ENCODE measurements around the gene RGS7BP.

The RGS7BP gene

GRCh38 chr5:64592730-64593341 is 87.0 kb downstream of the RGS7BP start:
- H3K27ac ChIP-seq (ENCODE audit: low read depth, low read length), result no peak overlapping the region

GRCh38 chr5:64594025-64594424 is 88.2 kb downstream of the RGS7BP start:
- Histone ChIP-seq H3K27ac (ENCODE audit: low read depth, low read length) (no peak overlapping the region), H3K36me3 (ENCODE audit: control insufficient read depth in 1 of 2, insufficient read depth in 2 of 2, low read length in 2 of 2) (no peaks in the 10 kb centered on the region), H3K27me3 (ENCODE audit: control insufficient read depth in 1 of 2, insufficient read depth in 2 of 2, low read length in 2 of 2) (no peaks in the 10 kb centered on the region), H3K4me3 (ENCODE audit: low read depth in 1 of 2, low read length in 2 of 2) (no peak overlapping the region), H3K9ac (ENCODE audit: low read depth in 1 of 2, low read length in 2 of 2) (no peak overlapping the region), H3K4me1 (ENCODE audit: control insufficient read depth in 1 of 2, insufficient read depth in 2 of 2, low read length in 2 of 2) (no peaks in the 10 kb centered on the region), H3K9me3 (ENCODE audit: control insufficient read depth in 1 of 2, low read length in 2 of 2) (no peaks in the 10 kb centered on the region)

More at GRCh38 chr5:64592730-64593341, 87.0 kb downstream of the RGS7BP start:
- Histone ChIP-seq H3K9me3 (ENCODE audit: control insufficient read depth in 1 of 2, low read length in 2 of 2) (no peaks in the 10 kb centered on the region), H3K9ac (ENCODE audit: low read depth in 1 of 2, low read length in 2 of 2) (no peak overlapping the region), H3K4me1 (ENCODE audit: control insufficient read depth in 1 of 2, insufficient read depth in 2 of 2, low read length in 2 of 2) (no peaks in the 10 kb centered on the region), H3K36me3 (ENCODE audit: control insufficient read depth in 1 of 2, insufficient read depth in 2 of 2, low read length in 2 of 2) (no peaks in the 10 kb centered on the region), H3K27me3 (ENCODE audit: control insufficient read depth in 1 of 2, insufficient read depth in 2 of 2, low read length in 2 of 2) (no peaks in the 10 kb centered on the region), H3K4me3 (ENCODE audit: low read depth in 1 of 2, low read length in 2 of 2) (no peak overlapping the region)

GRCh38 chr5:64594601-64595000 is 88.8 kb downstream of the RGS7BP start:
- Histone ChIP-seq H3K27ac (ENCODE audit: low read depth, low read length) (no peak overlapping the region), H3K4me1 (ENCODE audit: control insufficient read depth in 1 of 2, insufficient read depth in 2 of 2, low read length in 2 of 2) (no peaks in the 10 kb centered on the region), H3K9ac (ENCODE audit: low read depth in 1 of 2, low read length in 2 of 2) (no peak overlapping the region), H3K4me3 (ENCODE audit: low read depth in 1 of 2, low read length in 2 of 2) (no peak overlapping the region), H3K36me3 (ENCODE audit: control insufficient read depth in 1 of 2, insufficient read depth in 2 of 2, low read length in 2 of 2) (no peaks in the 10 kb centered on the region), H3K27me3 (ENCODE audit: control insufficient read depth in 1 of 2, insufficient read depth in 2 of 2, low read length in 2 of 2) (no peaks in the 10 kb centered on the region), H3K9me3 (ENCODE audit: control insufficient read depth in 1 of 2, low read length in 2 of 2) (no peaks in the 10 kb centered on the region)

GRCh38 chr5:64595031-64595855 is 89.4 kb downstream of the RGS7BP start:
- H3K9ac ChIP-seq (ENCODE audit: low read depth in 1 of 2, low read length in 2 of 2), result no peak overlapping the region
- H3K36me3 ChIP-seq (ENCODE audit: control insufficient read depth in 1 of 2, insufficient read depth in 2 of 2, low read length in 2 of 2), result no peaks in the 10 kb centered on the region
- no peak overlapping the region for H3K27ac ChIP-seq (ENCODE audit: low read depth, low read length)
- no peaks in the 10 kb centered on the region for H3K27me3 ChIP-seq (ENCODE audit: control insufficient read depth in 1 of 2, insufficient read depth in 2 of 2, low read length in 2 of 2)
- no peak overlapping the region for H3K4me3 ChIP-seq (ENCODE audit: low read depth in 1 of 2, low read length in 2 of 2)
- no peaks in the 10 kb centered on the region for H3K4me1 ChIP-seq (ENCODE audit: control insufficient read depth in 1 of 2, insufficient read depth in 2 of 2, low read length in 2 of 2)
- no peaks in the 10 kb centered on the region for H3K9me3 ChIP-seq (ENCODE audit: control insufficient read depth in 1 of 2, low read length in 2 of 2)

- Histone ChIP-seq H3K9ac (ENCODE audit: low read depth in 1 of 2, low read length in 2 of 2) (no peak overlapping the region), H3K27me3 (ENCODE audit: control insufficient read depth in 1 of 2, insufficient read depth in 2 of 2, low read length in 2 of 2) (no peaks in the 10 kb centered on the region), H3K4me1 (ENCODE audit: control insufficient read depth in 1 of 2, insufficient read depth in 2 of 2, low read length in 2 of 2) (no peaks in the 10 kb centered on the region), H3K4me3 (ENCODE audit: low read depth in 1 of 2, low read length in 2 of 2) (no peak overlapping the region), H3K9me3 (ENCODE audit: control insufficient read depth in 1 of 2, low read length in 2 of 2) (no peaks in the 10 kb centered on the region), H3K36me3 (ENCODE audit: control insufficient read depth in 1 of 2, insufficient read depth in 2 of 2, low read length in 2 of 2) (no peaks in the 10 kb centered on the region), H3K27ac (ENCODE audit: low read depth, low read length) (no peak overlapping the region)
These were observed 93.4 kb downstream of the RGS7BP start for GRCh38 chr5:64599226-64599625.

- H3K27me3 ChIP-seq (ENCODE audit: control insufficient read depth in 1 of 2, insufficient read depth in 2 of 2, low read length in 2 of 2), result peaks cover 0 to under 1% of the 10 kb centered on the region in 2 donors
- no peaks in the 10 kb centered on the region for H3K36me3 ChIP-seq (ENCODE audit: control insufficient read depth in 1 of 2, insufficient read depth in 2 of 2, low read length in 2 of 2)
- no peaks in the 10 kb centered on the region for H3K9me3 ChIP-seq (ENCODE audit: control insufficient read depth in 1 of 2, low read length in 2 of 2)
- H3K4me1 ChIP-seq (ENCODE audit: control insufficient read depth in 1 of 2, insufficient read depth in 2 of 2, low read length in 2 of 2), result no peaks in the 10 kb centered on the region
- H3K9ac ChIP-seq (ENCODE audit: low read depth in 1 of 2, low read length in 2 of 2), result no peak overlapping the region
- no peak overlapping the region for H3K27ac ChIP-seq (ENCODE audit: low read depth, low read length)
- H3K4me3 ChIP-seq (ENCODE audit: low read depth in 1 of 2, low read length in 2 of 2), result no peak overlapping the region
These were observed 97.9 kb downstream of the RGS7BP start for GRCh38 chr5:64603676-64604075.

- no peaks in the 10 kb centered on the region for H3K4me1 ChIP-seq (ENCODE audit: control insufficient read depth in 1 of 2, insufficient read depth in 2 of 2, low read length in 2 of 2)
- peaks cover 0 to 5% of the 10 kb centered on the region in 2 donors for H3K27me3 ChIP-seq (ENCODE audit: control insufficient read depth in 1 of 2, insufficient read depth in 2 of 2, low read length in 2 of 2)
- no peaks in the 10 kb centered on the region for H3K36me3 ChIP-seq (ENCODE audit: control insufficient read depth in 1 of 2, insufficient read depth in 2 of 2, low read length in 2 of 2)
- no peaks in the 10 kb centered on the region for H3K9me3 ChIP-seq (ENCODE audit: control insufficient read depth in 1 of 2, low read length in 2 of 2)
- H3K4me3 ChIP-seq (ENCODE audit: low read depth in 1 of 2, low read length in 2 of 2), result no peak overlapping the region
- H3K9ac ChIP-seq (ENCODE audit: low read depth in 1 of 2, low read length in 2 of 2), result no peak overlapping the region
- H3K27ac ChIP-seq (ENCODE audit: low read depth, low read length), result no peak overlapping the region
These were observed 101.1 kb downstream of the RGS7BP start for GRCh38 chr5:64606926-64607325.

GRCh38 chr5:64612344-64612961 is 106.6 kb downstream of the RGS7BP start:
- no peak overlapping the region for H3K9ac ChIP-seq (ENCODE audit: low read depth in 1 of 2, low read length in 2 of 2)
- peaks cover 0 to 5% of the 10 kb centered on the region in 2 donors for H3K27me3 ChIP-seq (ENCODE audit: control insufficient read depth in 1 of 2, insufficient read depth in 2 of 2, low read length in 2 of 2)
- no peaks in the 10 kb centered on the region for H3K4me1 ChIP-seq (ENCODE audit: control insufficient read depth in 1 of 2, insufficient read depth in 2 of 2, low read length in 2 of 2)
- H3K4me3 ChIP-seq (ENCODE audit: low read depth in 1 of 2, low read length in 2 of 2), result no peak overlapping the region
- no peaks in the 10 kb centered on the region for H3K36me3 ChIP-seq (ENCODE audit: control insufficient read depth in 1 of 2, insufficient read depth in 2 of 2, low read length in 2 of 2)
- no peaks in the 10 kb centered on the region for H3K9me3 ChIP-seq (ENCODE audit: control insufficient read depth in 1 of 2, low read length in 2 of 2)
- H3K27ac ChIP-seq (ENCODE audit: low read depth, low read length), result no peak overlapping the region

- no peaks in the 10 kb centered on the region for H3K9me3 ChIP-seq (ENCODE audit: control insufficient read depth in 1 of 2, low read length in 2 of 2)
- H3K27me3 ChIP-seq (ENCODE audit: control insufficient read depth in 1 of 2, insufficient read depth in 2 of 2, low read length in 2 of 2), result no peaks in the 10 kb centered on the region
- no peak overlapping the region for H3K9ac ChIP-seq (ENCODE audit: low read depth in 1 of 2, low read length in 2 of 2)
- H3K27ac ChIP-seq (ENCODE audit: low read depth, low read length), result no peak overlapping the region
- H3K36me3 ChIP-seq (ENCODE audit: control insufficient read depth in 1 of 2, insufficient read depth in 2 of 2, low read length in 2 of 2), result no peaks in the 10 kb centered on the region
- no peak overlapping the region for H3K4me3 ChIP-seq (ENCODE audit: low read depth in 1 of 2, low read length in 2 of 2)
- no peaks in the 10 kb centered on the region for H3K4me1 ChIP-seq (ENCODE audit: control insufficient read depth in 1 of 2, insufficient read depth in 2 of 2, low read length in 2 of 2)
These were observed 110.1 kb downstream of the RGS7BP start for GRCh38 chr5:64615895-64616294.

GRCh38 chr5:64619609-64620008 is 113.8 kb downstream of the RGS7BP start:
- Histone ChIP-seq H3K4me1 (ENCODE audit: control insufficient read depth in 1 of 2, insufficient read depth in 2 of 2, low read length in 2 of 2) (no peaks in the 10 kb centered on the region), H3K9me3 (ENCODE audit: control insufficient read depth in 1 of 2, low read length in 2 of 2) (no peaks in the 10 kb centered on the region), H3K4me3 (ENCODE audit: low read depth in 1 of 2, low read length in 2 of 2) (no peak overlapping the region), H3K9ac (ENCODE audit: low read depth in 1 of 2, low read length in 2 of 2) (no peak overlapping the region), H3K27ac (ENCODE audit: low read depth, low read length) (no peak overlapping the region), H3K36me3 (ENCODE audit: control insufficient read depth in 1 of 2, insufficient read depth in 2 of 2, low read length in 2 of 2) (no peaks in the 10 kb centered on the region), H3K27me3 (ENCODE audit: control insufficient read depth in 1 of 2, insufficient read depth in 2 of 2, low read length in 2 of 2) (no peaks in the 10 kb centered on the region)
